CD4-positive, alpha-beta memory T cell (primary cell): ENCODE results near the gene PDGFB. TPM values are rescaled to one million over a fixed set of nuclear protein-coding genes. Genes with fewer than 3 reads are reported as not detected.

Source experiments
- CTCF ChIA-PET: fragments of 350-600 bp; sonication (Branson Sonifier 250); formaldehyde crosslinking; loops from one replicate; lab custom pipeline; 2021; ENCODE audit warnings: inconsistent platforms; ENCODE audit not compliant: partially characterized antibody; lab: Charles Lee
- POLR2A ChIA-PET: fragments of 350-600 bp; sonication (Branson Sonifier 250); formaldehyde crosslinking; loops from one replicate; lab custom pipeline; 2021; ENCODE audit not compliant: partially characterized antibody; lab: Charles Lee
- DNase-seq, 5 donors: peaks; one replicate each; pipeline versions ENCODE4 v3.0.0 to v3.0.0-alpha.2; 2020 to 2022; ENCODE audit warnings: mixed read lengths in 1 of 5
- H3K27ac ChIP-seq: one replicate; pipeline ENCODE4 v1.7.0; 2013; ENCODE audit warnings: low read depth, low read length
- H3K27me3 ChIP-seq: 2 replicates; pipeline ENCODE4 v1.7.0; 2013; ENCODE audit warnings: mild to moderate bottlenecking, low read length, moderate library complexity; ENCODE audit not compliant: insufficient read depth
- H3K36me3 ChIP-seq: 2 replicates; pipeline ENCODE4 v1.7.0; 2013; ENCODE audit warnings: mild to moderate bottlenecking, low read length, moderate library complexity; ENCODE audit not compliant: insufficient read depth
- H3K4me1 ChIP-seq: 2 replicates; pipeline ENCODE4 v1.7.0; 2013; ENCODE audit warnings: mild to moderate bottlenecking, low read length, moderate library complexity; ENCODE audit not compliant: insufficient read depth
- H3K4me3 ChIP-seq, 2 donors: one replicate each; pipeline ENCODE4 v1.7.0; 2013; ENCODE audit warnings: low read length in 2 of 2, mild to moderate bottlenecking in 1 of 2
- H3K9me3 ChIP-seq, 2 donors: one replicate each; pipeline ENCODE4 v1.7.0; 2013; ENCODE audit warnings: low read length in 2 of 2, control low read depth in 1 of 2; ENCODE audit not compliant: control insufficient read depth in 1 of 2
- H3K27ac Mint-ChIP-seq, 7 donors: one replicate each; pipeline ENCODE4 v1.8.0; 2020 to 2021; ENCODE audit warnings: mixed read lengths in 7 of 7, mild to moderate bottlenecking in 6 of 7, inconsistent platforms in 3 of 7, moderate library complexity in 3 of 7
- H3K27me3 Mint-ChIP-seq, 2 donors: one replicate each; pipeline ENCODE4 v1.8.0; 2020 to 2021; ENCODE audit warnings: mixed read lengths in 2 of 2
- H3K36me3 Mint-ChIP-seq, 2 donors: one replicate each; pipeline ENCODE4 v1.8.0; 2020 to 2021; ENCODE audit warnings: mixed read lengths in 2 of 2, inconsistent platforms in 1 of 2, mild to moderate bottlenecking in 1 of 2
- H3K4me1 Mint-ChIP-seq, 4 donors: one replicate each; pipeline ENCODE4 v1.8.0; 2020 to 2021; ENCODE audit warnings: mixed read lengths in 4 of 4, mild to moderate bottlenecking in 1 of 4
- H3K4me3 Mint-ChIP-seq, 8 donors: one replicate each; pipeline ENCODE4 v1.8.0; 2020 to 2021; ENCODE audit warnings: mixed read lengths in 8 of 8, mild to moderate bottlenecking in 7 of 8, moderate library complexity in 6 of 8, inconsistent platforms in 3 of 8
- H3K9me3 Mint-ChIP-seq, 8 donors: one replicate each; pipeline ENCODE4 v1.8.0; 2020 to 2021; ENCODE audit warnings: mixed read lengths in 8 of 8, mild to moderate bottlenecking in 5 of 8, inconsistent platforms in 3 of 8, moderate library complexity in 1 of 8
- intact Hi-C: fragments of 100-400 bp; cut with micrococcal nuclease; formaldehyde crosslinking; loops from one replicate; pipeline ENCODE4 v1.15.1; 2023
- polyA plus RNA-seq, 2 donors: library from polyadenylated mRNA; unstranded; fragments of 300-500 nt; fragmentation: Illumina TruSeq; gene quantifications; one replicate each; pipeline ENCODE4 v1.2.3, GENCODE V29; 2021
- total RNA-seq, 2 experiments: library from RNA; stranded (reverse); gene quantifications; one replicate each; pipeline ENCODE4 v1.2.3, GENCODE V29; 2021

The PDGFB gene
- total and polyA plus RNA-seq, 4 experiments from 2014 or later: 6.8 to 16.9 (median 13.6) TPM

DNA sequence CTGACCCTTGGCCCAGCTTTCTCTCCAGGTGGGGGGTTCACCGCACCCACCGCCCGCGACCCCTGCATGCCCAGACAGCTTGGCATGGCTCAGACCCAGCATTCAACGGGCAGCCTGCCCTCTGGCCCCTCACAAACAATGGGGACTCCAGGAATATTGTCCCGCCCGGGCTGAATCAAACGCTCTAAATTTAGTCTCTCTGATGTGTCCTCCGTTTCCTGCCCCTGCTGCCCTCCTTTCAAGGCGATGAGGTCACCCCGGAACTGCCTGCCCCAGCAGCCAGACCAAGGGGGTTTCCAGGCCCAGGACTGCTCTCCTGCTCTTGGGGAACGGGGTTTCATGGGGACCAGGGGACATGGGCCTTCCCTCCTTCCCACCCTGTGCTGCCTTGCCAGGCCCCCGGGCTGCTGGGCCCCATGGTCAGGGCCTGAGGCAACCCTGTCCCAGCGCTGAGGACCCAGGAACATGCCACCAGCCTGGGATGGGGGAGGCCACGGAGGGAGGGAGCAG is 10.1 kb upstream of the PDGFB start:
- H3K27ac Mint-ChIP-seq: peak overlapping the region in 6 of 7 donors; percentile 16 to 90 (median 86)
- no peaks in the 10 kb centered on the region for H3K9me3 Mint-ChIP-seq
- intact Hi-C loops: no loop called here
- Histone ChIP-seq H3K27me3 (no peaks in the 10 kb centered on the region), H3K4me1 (peaks cover 31% of the 10 kb centered on the region), H3K27ac (no peak overlapping the region), H3K4me3 (no peak overlapping the region), H3K9me3 (no peaks in the 10 kb centered on the region), H3K36me3 (no peaks in the 10 kb centered on the region)
- ChIA-PET CTCF (no interaction called here), POLR2A (interaction anchor here (1.0 to 5.3 kb wide), 3 partner anchors 11 to 81 kb away, joined by 3 to 31 read pairs (median 14); partner anchors contain the start of genes PDGFB and RPL3)
- peaks cover 10 to 35% (median 18%) of the 10 kb centered on the region in 4 donors for H3K4me1 Mint-ChIP-seq
- H3K4me3 Mint-ChIP-seq: peak overlapping the region in 6 of 8 donors; percentile 39 to 85 (median 54)
- no peaks in the 10 kb centered on the region for H3K36me3 Mint-ChIP-seq
- DNase-seq: peak; percentile 21 to 78 (median 40)
- peaks cover 0 to 3% of the 10 kb centered on the region in 2 donors for H3K27me3 Mint-ChIP-seq

DNA sequence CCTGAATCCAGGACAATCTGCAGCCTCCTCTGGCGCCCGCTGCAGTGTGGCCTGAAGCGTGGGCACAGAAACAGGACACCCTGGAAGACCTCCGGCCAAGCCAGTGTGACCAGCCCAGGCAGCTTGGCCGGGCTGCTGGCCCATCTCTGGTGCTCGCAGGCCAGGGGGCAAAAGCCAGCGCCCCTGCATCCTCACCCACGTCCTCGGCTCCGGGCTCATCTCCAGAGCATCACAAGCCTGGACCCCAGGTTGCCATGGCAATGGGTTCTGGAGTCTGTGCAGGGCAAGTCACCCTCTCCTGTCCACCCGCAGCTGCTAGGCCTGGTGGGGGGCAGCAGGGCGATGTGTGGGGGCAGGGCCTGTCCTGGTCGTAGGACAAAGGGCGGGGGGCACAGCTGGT is 9.3 kb upstream of the PDGFB start:
- Mint-ChIP-seq H3K4me1 (peaks cover 10 to 35% (median 18%) of the 10 kb centered on the region in 4 donors), H3K9me3 (no peaks in the 10 kb centered on the region), H3K4me3 (no peak overlapping the region), H3K36me3 (peaks cover 0 to 1% of the 10 kb centered on the region in 2 donors), H3K27me3 (peaks cover 0 to 4% of the 10 kb centered on the region in 2 donors), H3K27ac (no peak overlapping the region)
- Histone ChIP-seq H3K27me3 (no peaks in the 10 kb centered on the region), H3K36me3 (no peaks in the 10 kb centered on the region), H3K4me1 (peaks cover 31% of the 10 kb centered on the region), H3K27ac (no peak overlapping the region), H3K4me3 (no peak overlapping the region), H3K9me3 (no peaks in the 10 kb centered on the region)
- intact Hi-C loops: no loop called here
- POLR2A ChIA-PET: interaction anchor here (2.5 to 5.3 kb wide), 3 partner anchors 10 to 65 kb away, joined by 8 to 31 read pairs (median 14); partner anchors contain the start of genes PDGFB and RPL3
- DNase-seq: no peak
- CTCF ChIA-PET: no interaction called here

DNA sequence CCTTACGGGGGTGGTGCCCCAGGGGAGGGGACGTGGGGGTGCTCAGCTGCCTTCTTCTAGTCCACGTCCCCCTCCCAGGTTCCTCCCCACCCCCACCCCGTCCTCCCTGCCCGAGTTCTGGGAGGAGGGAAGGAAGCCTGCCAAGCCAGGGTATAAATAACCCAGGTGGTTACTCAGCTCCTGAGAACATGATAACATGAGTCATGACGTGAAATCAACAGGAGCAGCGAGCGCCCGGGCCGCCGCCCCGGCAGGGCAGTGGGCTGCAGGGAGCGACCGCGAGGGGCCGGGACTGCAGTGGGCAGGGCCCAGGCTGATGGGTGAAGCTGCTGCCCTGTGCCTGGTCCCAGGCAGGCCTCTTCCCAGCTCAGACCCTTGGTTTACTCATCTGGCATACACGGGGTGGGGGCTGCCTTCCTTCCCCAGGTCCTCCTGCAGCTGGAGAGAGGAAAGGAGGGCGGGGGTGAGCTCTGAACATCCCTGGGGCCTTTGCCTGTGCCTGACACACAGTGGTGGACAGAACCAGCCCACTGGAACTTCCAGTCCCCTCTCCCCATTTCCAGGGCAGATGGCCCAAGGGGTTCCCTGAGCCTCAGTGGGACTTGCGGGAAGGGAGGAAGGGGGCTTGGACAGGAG is 8.8 kb upstream of the PDGFB start:
- intact Hi-C loops: loop anchor here (2.0 kb wide), 1 partner anchor 17 kb away; no protein-coding TSS in a partner anchor
- ChIA-PET CTCF (interaction anchor here (0.9 kb wide), 1 partner anchor 38 kb away, joined by 3 read pairs; no protein-coding TSS in a partner anchor), POLR2A (interaction anchor here (0.9 to 5.3 kb wide), 6 partner anchors 10 to 66 kb away, joined by 3 to 31 read pairs (median 6); partner anchors contain the start of genes PDGFB and RPL3)
- H3K36me3 ChIP-seq: no peaks in the 10 kb centered on the region
- H3K36me3 Mint-ChIP-seq: peaks cover 0 to 1% of the 10 kb centered on the region in 2 donors
- H3K9me3 ChIP-seq: no peaks in the 10 kb centered on the region
- no peak overlapping the region for H3K27ac ChIP-seq
- peaks cover 10 to 35% (median 18%) of the 10 kb centered on the region in 4 donors for H3K4me1 Mint-ChIP-seq
- H3K4me3 Mint-ChIP-seq: no peak overlapping the region
- no peak overlapping the region for H3K4me3 ChIP-seq
- H3K9me3 Mint-ChIP-seq: no peaks in the 10 kb centered on the region
- H3K27me3 Mint-ChIP-seq: peaks cover 0 to 4% of the 10 kb centered on the region in 2 donors
- no peak for DNase-seq
- no peak overlapping the region for H3K27ac Mint-ChIP-seq
- H3K27me3 ChIP-seq: no peaks in the 10 kb centered on the region
- peaks cover 31% of the 10 kb centered on the region for H3K4me1 ChIP-seq

DNA sequence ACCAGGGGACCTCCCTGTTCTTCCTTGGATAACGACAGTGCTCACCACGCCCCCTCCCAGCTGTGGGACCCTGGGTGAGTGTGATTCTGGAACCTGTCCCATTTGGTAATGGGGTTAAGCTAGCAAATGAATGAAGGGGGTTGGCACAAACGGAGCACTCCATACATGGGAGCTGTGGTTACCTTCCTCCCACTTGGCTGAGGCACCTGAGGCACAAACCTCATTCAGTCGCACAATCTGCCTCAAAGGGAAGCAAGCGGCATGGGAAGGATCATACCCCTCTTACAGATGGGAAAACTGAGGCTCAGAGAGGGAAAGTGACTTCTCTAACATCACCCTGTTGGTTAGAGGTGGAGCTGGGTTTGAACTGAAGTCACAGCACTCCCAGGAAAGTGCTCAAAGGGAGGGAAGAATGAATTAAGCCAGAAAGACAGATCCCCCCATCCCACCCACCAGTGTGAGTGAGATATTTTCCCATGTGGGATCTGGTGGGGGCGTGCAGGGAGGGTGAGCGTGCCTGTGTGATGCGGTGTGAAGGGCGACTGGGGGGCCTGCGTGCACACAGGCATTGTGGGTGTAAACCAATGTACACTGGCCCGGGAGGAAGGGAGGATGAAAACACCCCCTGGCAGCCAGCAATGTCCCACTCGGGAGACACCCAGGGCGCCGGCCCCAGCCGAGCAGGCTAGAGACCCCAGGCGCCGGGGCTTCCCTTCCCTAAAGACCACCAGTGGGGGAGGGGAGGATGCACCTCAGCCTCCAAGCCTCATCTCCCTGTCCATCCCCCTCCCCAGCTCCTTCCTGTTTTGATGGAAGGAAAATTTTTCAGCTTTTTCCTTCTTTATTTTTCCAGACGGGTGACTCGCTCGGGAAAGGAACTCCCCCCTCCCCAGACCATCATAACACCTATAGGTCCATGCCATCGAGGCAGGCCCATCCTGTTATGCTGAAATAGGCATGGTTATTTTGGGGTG is 8.0 kb upstream of the PDGFB start:
- H3K27ac ChIP-seq: no peak overlapping the region
- no peaks in the 10 kb centered on the region for H3K36me3 ChIP-seq
- POLR2A ChIA-PET: interaction anchor here (0.9 to 5.3 kb wide), 6 partner anchors 9 to 67 kb away, joined by 3 to 31 read pairs (median 6); partner anchors contain the start of genes PDGFB and RPL3
- Mint-ChIP-seq H3K4me3 (peak overlapping the region in 1 of 8 donors; percentile 2), H3K4me1 (peaks cover 10 to 35% (median 18%) of the 10 kb centered on the region in 4 donors), H3K9me3 (no peaks in the 10 kb centered on the region), H3K27ac (peak overlapping the region in 3 of 7 donors; percentile 49 to 64 (median 55)), H3K27me3 (peaks cover 0 to 4% of the 10 kb centered on the region in 2 donors), H3K36me3 (peaks cover 0 to 2% of the 10 kb centered on the region in 2 donors)
- no peaks in the 10 kb centered on the region for H3K27me3 ChIP-seq
- DNase-seq: no peak
- CTCF ChIA-PET: interaction anchor here (0.6 to 0.9 kb wide), 2 partner anchors 37 to 82 kb away, joined by 3 read pairs; no protein-coding TSS in a partner anchor
- H3K4me3 ChIP-seq: no peak overlapping the region
- peaks cover 31% of the 10 kb centered on the region for H3K4me1 ChIP-seq
- intact Hi-C loops: loop anchor here (2.0 kb wide), 1 partner anchor 16 kb away; no protein-coding TSS in a partner anchor
- no peaks in the 10 kb centered on the region for H3K9me3 ChIP-seq

DNA sequence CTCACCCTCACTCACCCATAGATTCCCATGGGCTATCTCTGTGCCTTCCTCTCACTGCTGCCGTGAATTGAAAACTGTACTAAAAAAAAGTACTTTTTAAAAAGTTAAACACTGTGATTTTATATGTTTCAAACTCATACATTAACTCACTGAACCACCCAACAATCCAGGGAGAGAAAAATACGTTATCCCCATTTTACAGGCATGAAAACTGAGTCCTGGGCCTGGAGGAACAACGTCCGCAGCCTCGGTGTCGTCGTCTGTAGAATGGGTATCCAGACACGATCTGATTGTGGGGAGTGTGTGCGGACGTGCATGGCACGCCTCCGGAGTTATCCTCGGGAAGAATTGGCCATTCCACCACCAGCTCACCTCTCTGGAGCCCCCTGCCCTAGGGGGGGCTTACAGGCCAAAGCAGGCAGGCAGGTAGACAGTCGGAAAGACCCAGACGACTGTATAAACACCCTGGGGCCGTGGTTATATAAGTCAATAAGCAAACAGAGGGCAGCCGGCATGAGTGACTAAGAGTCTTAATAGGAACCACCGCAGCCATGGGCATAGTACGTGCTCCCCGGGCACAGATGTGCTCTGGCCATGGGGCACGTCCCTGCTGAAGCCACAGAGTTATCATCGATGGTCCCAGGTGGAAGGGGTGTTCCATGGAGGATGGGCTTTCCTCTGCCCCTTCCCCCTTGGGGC is 7.1 kb upstream of the PDGFB start:
- ChIA-PET CTCF (interaction anchor here (0.7 kb wide), 1 partner anchor 81 kb away, joined by 3 read pairs; no protein-coding TSS in a partner anchor), POLR2A (interaction anchor here (1.2 to 2.5 kb wide), 3 partner anchors 9 to 12 kb away, joined by 3 to 8 read pairs (median 3); no protein-coding TSS in a partner anchor)
- no peak for DNase-seq
- H3K4me1 ChIP-seq: peaks cover 31% of the 10 kb centered on the region
- Mint-ChIP-seq H3K9me3 (no peaks in the 10 kb centered on the region), H3K36me3 (peaks cover 0 to 2% of the 10 kb centered on the region in 2 donors), H3K27me3 (peaks cover 0 to 4% of the 10 kb centered on the region in 2 donors), H3K4me1 (peaks cover 10 to 38% (median 19%) of the 10 kb centered on the region in 4 donors), H3K27ac (peak overlapping the region in 1 of 7 donors; percentile 46), H3K4me3 (no peak overlapping the region)
- H3K27me3 ChIP-seq: no peaks in the 10 kb centered on the region
- intact Hi-C loops: loop anchor here (2.0 kb wide), 1 partner anchor 15 kb away; no protein-coding TSS in a partner anchor
- no peak overlapping the region for H3K27ac ChIP-seq
- H3K4me3 ChIP-seq: no peak overlapping the region
- no peaks in the 10 kb centered on the region for H3K9me3 ChIP-seq
- no peaks in the 10 kb centered on the region for H3K36me3 ChIP-seq

DNA sequence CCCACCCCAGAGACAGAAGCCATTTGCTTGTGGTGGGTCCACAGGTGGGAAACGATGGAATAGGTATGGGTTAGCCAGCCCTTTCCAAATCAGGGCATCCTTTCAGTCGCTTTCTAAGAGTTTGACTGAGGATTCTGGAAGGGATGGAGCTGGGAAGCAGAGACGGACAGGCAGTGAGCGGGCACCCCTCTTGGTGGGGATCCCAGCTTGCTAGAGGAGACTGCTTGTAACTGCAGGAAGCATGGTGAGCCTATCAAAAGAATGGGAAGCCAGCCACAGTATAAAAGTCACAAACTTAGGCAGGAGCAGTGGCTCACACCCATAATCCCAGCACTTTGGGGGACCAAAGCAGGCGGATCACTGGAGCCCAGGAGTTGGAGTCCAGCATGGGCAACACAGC is 6.1 kb upstream of the PDGFB start:
- H3K4me1 Mint-ChIP-seq: peaks cover 11 to 48% (median 24%) of the 10 kb centered on the region in 4 donors
- no peaks in the 10 kb centered on the region for H3K9me3 Mint-ChIP-seq
- H3K36me3 Mint-ChIP-seq: peaks cover 0 to 5% of the 10 kb centered on the region in 2 donors
- no peaks in the 10 kb centered on the region for H3K9me3 ChIP-seq
- peak overlapping the region in 2 of 7 donors; percentile 11 to 13 for H3K27ac Mint-ChIP-seq
- intact Hi-C loops: no loop called here
- peaks cover 0 to 11% of the 10 kb centered on the region in 2 donors for H3K27me3 Mint-ChIP-seq
- H3K4me1 ChIP-seq: peaks cover 35% of the 10 kb centered on the region
- H3K27ac ChIP-seq: no peak overlapping the region
- no peak for DNase-seq
- no peak overlapping the region for H3K4me3 Mint-ChIP-seq
- H3K27me3 ChIP-seq: no peaks in the 10 kb centered on the region
- POLR2A ChIA-PET: interaction anchor here (1.2 to 1.4 kb wide), 3 partner anchors 8 to 11 kb away, joined by 3 to 4 read pairs (median 3); no protein-coding TSS in a partner anchor
- H3K36me3 ChIP-seq: no peaks in the 10 kb centered on the region
- H3K4me3 ChIP-seq: no peak overlapping the region
- CTCF ChIA-PET: interaction anchor here (0.7 to 1.5 kb wide), 2 partner anchors 65 to 80 kb away, joined by 3 read pairs; no protein-coding TSS in a partner anchor
